ENCODE results near the gene FOXI3. TPM values are rescaled to one million over a fixed set of nuclear protein-coding genes. Genes with fewer than 3 reads are reported as not detected.

The FOXI3 gene
- total RNA-seq, result not detected in 2 replicates

- DNase-seq (ENCODE audit: low read depth, low spot score), result no peak
These were observed at the start of gene FOXI3 for GRCh38 chr2:88452565-88452905. Gene FOXI3 (minus strand): TSS chr2:88452693. CDS start chr2:88452535, 158 bp downstream.

DNA sequence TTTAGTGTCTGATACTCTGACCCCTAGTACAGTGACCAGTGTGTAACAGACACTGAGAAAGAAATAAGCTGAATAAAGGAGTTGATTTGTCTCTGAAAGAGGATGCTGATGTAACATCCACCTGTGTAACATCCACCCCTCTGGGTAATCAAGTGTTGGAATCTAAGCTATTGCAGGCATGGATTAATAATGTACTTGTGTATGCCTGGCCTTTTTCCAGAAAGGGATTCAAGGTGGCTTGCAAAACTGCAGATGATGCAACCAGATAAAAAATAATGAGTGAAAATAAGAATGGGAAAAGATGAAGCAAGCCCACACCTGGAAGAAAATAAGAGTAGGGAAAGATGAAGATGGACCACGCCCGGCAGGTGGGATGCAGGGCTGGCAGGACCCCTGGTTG, 48.2 kb upstream of the FOXI3 start:
- DNase-seq (ENCODE audit: low read depth, low spot score), result no peak

GRCh38 chr2:88499204-88499603, 46.7 kb upstream of the FOXI3 start:
- DNase-seq (ENCODE audit: low read depth, low spot score), result no peak

GRCh38 chr2:88493481-88493880, 41.0 kb upstream of the FOXI3 start:
- no peak for DNase-seq (ENCODE audit: low read depth, low spot score)

- no peak for DNase-seq (ENCODE audit: low read depth, low spot score)
These were observed 39.5 kb upstream of the FOXI3 start for GRCh38 chr2:88492002-88492401.

DNA sequence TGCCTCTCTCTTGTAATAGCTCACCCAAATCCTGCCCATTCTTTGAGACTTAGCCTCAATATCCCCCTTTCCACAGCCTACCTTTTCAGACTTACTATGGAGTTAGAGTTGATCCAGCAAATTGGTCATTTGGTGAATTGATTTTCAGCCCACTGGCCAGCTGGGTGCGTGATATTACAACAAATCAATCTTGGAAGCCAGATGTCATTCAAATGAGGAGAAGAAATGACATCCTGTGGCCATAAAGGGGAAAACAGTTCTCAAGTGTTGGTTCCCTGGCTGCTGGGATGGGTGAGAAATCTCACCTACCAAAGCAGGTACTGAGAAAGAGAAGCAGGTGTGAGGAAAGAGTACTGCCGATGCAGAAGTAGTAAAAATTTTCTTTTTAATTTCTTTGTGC, 36.7 kb upstream of the FOXI3 start:
- DNase-seq (ENCODE audit: low read depth, low spot score), result no peak

DNA sequence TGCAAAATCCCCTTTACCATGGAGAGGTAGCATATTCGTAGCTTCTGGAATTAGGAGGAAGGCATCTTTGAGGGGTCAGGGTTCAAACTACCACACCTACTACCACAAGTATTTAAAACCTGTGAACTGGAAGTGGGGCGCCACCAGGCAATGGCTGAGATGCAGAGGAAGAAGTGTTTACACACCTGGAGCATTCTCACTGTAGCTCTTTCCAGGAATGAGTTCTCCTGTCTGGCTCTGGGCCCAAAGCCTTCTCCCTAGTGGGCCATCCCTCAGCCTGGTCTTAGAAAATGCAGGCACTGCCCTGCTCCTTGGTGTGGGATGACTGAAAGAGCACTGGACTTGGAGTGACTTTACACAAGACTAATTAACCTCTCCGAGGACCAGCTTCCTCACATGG, 30.7 kb upstream of the FOXI3 start:
- DNase-seq (ENCODE audit: low read depth, low spot score), result no peak

GRCh38 chr2:88481691-88482336, 29.3 kb upstream of the FOXI3 start:
- DNase-seq (ENCODE audit: low read depth, low spot score), result no peak

DNA sequence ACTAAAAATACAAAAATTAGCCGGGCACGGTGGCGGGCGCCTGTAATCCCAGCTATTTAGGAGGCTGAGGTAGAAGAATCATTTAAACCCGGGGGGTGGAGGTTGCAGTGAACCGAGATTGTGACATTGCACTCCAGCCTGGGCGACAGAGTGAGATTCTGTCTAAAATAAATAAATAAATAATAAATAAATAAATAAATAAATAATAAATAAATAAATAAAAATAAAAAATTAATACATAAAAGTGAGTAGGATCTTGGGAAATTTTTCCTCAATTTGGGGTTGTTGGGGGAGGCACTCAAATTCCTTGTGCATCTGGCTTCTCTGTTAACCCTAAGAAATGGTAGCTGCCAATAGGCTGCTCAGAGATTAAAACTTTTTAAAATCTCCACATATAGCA, 20.3 kb upstream of the FOXI3 start:
- DNase-seq (ENCODE audit: low read depth, low spot score), result no peak

GRCh38 chr2:88471083-88471942, 18.8 kb upstream of the FOXI3 start:
- no peak for DNase-seq (ENCODE audit: low read depth, low spot score)

GRCh38 chr2:88469202-88470114, 17.0 kb upstream of the FOXI3 start:
- no peak for DNase-seq (ENCODE audit: low read depth, low spot score)

GRCh38 chr2:88464153-88464552, 11.7 kb upstream of the FOXI3 start:
- DNase-seq (ENCODE audit: low read depth, low spot score), result no peak

GRCh38 chr2:88458633-88459032, 6.1 kb upstream of the FOXI3 start:
- no peak for DNase-seq (ENCODE audit: low read depth, low spot score)

DNA sequence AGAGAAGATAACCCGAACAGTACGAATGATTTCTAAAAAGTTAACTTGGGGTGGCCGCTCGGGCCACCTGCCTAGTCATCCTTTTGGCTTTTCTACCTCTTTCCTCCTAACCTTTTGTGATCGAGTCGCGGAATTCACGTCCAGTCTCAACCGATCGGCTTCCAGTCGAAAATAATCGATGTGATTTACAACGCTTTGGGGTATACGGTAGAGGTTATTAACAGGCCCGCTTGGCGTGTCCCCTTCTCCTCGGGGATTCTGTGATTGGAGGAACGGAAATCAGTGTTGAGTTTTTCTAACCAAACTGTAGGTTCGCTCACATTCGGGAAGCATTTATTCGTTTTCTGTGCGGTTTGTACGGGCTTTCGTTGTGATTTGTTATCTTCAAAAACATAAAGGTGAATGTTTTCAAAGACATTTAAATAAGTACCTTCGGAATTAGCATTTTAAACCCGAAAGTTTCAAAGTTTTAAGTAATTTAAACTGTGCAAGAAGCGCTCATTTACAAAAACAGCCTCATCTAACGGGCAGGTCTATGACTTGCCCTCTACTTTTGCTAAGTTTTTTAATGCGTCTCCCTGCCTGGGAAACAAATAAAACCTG, 588 bp upstream of the FOXI3 start:
- DNase-seq (ENCODE audit: low read depth, low spot score), result no peak

DNA sequence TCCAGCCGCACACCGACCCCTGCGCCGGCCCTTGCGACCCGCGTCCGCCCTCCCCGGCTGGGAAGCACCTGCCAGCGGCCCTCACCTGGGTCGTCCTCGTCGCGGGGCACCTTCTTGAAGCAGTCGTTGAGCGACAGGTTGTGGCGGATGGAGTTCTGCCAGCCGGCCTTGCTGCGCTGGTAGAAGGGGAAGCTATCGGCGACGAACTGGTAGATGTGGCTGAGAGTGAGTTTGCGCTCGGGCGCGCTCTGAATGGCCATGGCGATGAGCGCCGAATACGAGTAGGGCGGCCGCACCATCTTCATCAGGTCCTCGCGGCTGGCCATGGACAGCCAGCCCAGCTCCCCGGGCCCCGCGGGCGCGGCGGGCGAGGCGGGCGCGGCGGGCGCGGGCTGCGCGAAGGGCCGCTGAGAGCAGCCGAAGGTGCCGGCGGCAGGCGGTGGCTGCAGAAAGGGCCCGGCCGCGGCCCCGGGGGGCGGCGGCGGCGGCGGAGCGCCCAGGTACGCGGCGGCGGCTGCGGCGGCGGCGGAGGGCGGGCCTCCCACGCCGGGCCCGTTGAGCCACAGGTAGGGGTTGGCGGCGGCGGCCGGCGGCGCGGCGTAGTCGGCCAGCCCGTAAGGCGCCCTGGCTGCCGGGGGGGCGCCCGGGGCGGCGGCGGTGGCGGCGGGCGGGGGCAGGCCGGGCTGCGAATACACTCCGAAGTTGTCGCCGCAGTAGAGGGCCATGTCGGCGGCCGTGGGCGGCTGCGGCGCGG, 505 bp downstream of the FOXI3 start:
- no peak for DNase-seq (ENCODE audit: low read depth, low spot score)

DNA sequence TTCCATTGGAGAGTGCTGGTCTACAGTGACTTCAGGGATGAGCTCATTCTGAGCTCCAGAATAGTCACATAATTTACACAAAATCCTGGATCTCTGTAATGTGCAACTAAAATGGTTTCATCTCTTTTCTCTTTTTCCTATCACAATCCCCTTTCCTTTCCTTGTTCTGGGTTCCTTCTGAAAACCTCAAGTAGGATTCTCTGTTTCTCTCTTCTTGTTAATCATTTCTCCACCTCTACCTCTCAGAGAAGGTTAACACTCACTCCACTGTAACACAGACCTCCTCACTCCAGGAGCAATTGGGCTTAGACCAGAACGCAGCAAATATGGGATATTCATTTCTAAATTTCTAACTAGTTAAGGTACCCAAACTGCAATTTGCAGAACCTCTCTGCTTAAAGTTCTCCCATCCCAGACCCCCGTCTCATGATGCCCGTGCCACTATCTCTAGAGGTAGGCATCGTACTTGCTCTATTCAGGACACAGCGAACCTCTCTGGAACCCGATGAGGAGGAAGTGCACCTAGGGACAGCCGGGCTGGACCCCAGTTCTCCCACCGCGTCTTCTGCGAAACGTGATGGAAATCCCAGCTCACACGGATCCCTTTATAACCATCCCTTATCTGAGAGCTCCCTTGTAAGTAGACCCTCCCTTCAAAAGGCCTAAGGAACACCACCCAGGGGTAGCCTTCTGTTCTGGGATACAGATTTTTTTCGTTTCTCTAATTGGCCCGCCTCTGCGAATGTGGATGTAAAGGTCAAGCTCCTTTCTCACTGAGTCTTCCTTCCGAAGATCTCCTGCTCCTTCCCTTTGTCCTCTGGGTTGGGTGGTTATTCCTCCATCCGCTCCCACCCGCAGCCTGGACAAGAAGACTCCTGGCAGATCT, 1.3 kb downstream of the FOXI3 start:
- DNase-seq (ENCODE audit: low read depth, low spot score), result no peak

DNA sequence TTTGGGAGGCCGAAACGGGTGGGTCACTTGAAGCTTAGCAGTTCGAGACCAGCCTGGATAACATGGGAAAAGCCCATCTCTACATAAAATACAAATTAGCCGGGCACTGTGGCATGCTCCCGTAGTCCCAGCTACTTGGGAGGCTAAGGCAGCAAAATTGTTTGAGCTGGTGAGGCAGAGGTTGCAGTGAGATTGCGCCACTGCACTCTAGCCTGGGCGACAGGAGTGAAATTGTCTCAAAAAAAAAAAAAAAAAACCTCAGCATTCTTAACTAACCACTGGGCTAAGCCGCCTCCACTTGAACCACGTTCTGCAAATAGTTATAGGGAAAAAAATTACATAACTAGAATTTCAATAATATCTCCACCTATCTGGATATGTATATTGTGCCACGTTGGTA, 2.3 kb downstream of the FOXI3 start:
- no peak for DNase-seq (ENCODE audit: low read depth, low spot score)

DNA sequence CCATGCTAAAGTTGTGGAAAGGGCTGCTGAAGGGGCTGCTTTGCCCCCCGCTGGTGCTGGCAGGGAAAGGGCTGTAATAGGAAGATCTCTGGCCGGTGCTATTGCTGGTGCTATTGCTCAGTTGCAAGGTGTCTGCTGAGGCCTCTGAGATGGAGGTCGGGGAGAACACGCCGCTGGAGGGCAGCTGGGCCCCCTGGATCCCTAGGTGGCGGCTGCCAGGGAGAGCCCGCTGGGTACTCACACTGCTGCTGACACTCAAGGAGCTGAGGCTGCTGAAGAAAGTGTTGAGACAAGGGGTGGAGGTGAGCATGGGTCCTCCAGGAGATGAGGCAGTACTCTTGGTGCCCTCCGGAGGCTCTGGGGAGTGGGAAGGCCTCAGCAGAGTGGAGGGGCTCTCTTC, 4.2 kb downstream of the FOXI3 start:
- DNase-seq (ENCODE audit: low read depth, low spot score), result no peak

GRCh38 chr2:88443353-88443938, 9.0 kb downstream of the FOXI3 start:
- DNase-seq (ENCODE audit: low read depth, low spot score), result no peak

DNA sequence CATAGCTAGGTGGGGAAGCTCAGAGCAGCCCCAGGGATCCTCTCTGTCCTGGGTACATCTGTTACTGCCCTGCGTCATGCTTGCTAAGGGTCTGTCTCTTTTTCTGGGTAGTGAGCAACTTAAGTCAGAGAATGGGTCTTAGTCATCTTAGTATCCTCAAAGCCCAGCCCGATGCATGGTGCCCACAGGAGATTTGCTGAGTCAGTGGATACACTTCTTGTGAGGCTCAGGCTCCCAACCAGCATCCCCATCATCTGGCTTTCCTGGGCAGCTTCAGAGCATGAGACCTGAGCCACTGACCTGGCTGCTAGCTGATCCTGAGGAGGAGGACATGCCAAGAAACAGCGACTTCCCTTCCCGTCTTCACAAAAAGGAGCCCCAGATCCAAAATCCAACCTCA, 10.0 kb downstream of the FOXI3 start:
- no peak for DNase-seq (ENCODE audit: low read depth, low spot score)
